Anterior cingulate cortex (tissue), 58 donors: Measurements from ENCODE around the gene ZDHHC14.

Experiments
- DNase-seq, 58 donors: peaks; one replicate each; lab custom pipeline; 2025; lab: John Stamatoyannopoulos, UW

Gene ZDHHC14

GRCh38 chr6:157649311-157650260, 268.6 kb downstream of the ZDHHC14 start:
- peak in 16 of 58 donors; percentile 11 to 89 (median 26) for DNase-seq

GRCh38 chr6:157650261-157650640, 269.3 kb downstream of the ZDHHC14 start:
- DNase-seq: peak in 19 of 58 donors; percentile 5 to 45 (median 22)

GRCh38 chr6:157650801-157651200, 269.8 kb downstream of the ZDHHC14 start:
- no peak for DNase-seq

- DNase-seq: no peak
Observed at GRCh38 chr6:157651731-157652490, 270.9 kb downstream of the ZDHHC14 start.

- no peak for DNase-seq
Observed at GRCh38 chr6:157652601-157653363, 271.8 kb downstream of the ZDHHC14 start.

- no peak for DNase-seq
Observed at GRCh38 chr6:157653521-157653920, 272.5 kb downstream of the ZDHHC14 start.

GRCh38 chr6:157655139-157655538, 274.1 kb downstream of the ZDHHC14 start:
- DNase-seq: no peak

- DNase-seq: no peak
Observed at GRCh38 chr6:157656437-157656997, 275.5 kb downstream of the ZDHHC14 start.

GRCh38 chr6:157657754-157658153, 276.8 kb downstream of the ZDHHC14 start:
- no peak for DNase-seq

- DNase-seq: no peak
Observed at GRCh38 chr6:157658301-157658700, 277.3 kb downstream of the ZDHHC14 start.

GRCh38 chr6:157659536-157660271, 278.7 kb downstream of the ZDHHC14 start:
- DNase-seq: no peak

GRCh38 chr6:157660414-157660813, 279.4 kb downstream of the ZDHHC14 start:
- no peak for DNase-seq

- no peak for DNase-seq
Observed at GRCh38 chr6:157661652-157662051, 280.7 kb downstream of the ZDHHC14 start.

- DNase-seq: no peak
Observed at GRCh38 chr6:157663261-157663660, 282.3 kb downstream of the ZDHHC14 start.

- no peak for DNase-seq
Observed at GRCh38 chr6:157665180-157665579, 284.2 kb downstream of the ZDHHC14 start.

- no peak for DNase-seq
Observed at GRCh38 chr6:157666729-157667128, 285.7 kb downstream of the ZDHHC14 start.

- DNase-seq: peak in 35 of 58 donors; percentile 2 to 78 (median 26)
Observed at GRCh38 chr6:157667211-157668008, 286.4 kb downstream of the ZDHHC14 start.

GRCh38 chr6:157668009-157668401, 287.0 kb downstream of the ZDHHC14 start:
- DNase-seq: no peak

- no peak for DNase-seq
Observed at GRCh38 chr6:157668713-157669112, 287.7 kb downstream of the ZDHHC14 start.
